Lung (tissue), 12 donors: Measurements from ENCODE around the gene ELN. TPM values are rescaled to one million over a fixed set of nuclear protein-coding genes. Genes with fewer than 3 reads are reported as not detected.

Experiments
- ATAC-seq: fragments of 200-7000 bp; cut with Tn5 transposase; one replicate; pipeline ENCODE4 v1.9.1; 2020; ENCODE audit warnings: moderate number of reproducible peaks; ENCODE audit not compliant: insufficient read depth, low FRiP score
- DNase-seq, 3 donors: peaks; one replicate each; pipeline ENCODE4 v3.0.0-alpha.2; 2013 to 2017
- H3K27ac ChIP-seq, 2 donors: one replicate each; pipeline ENCODE4 v1.5.1; 2013; ENCODE audit warnings: mild to moderate bottlenecking in 2 of 2, moderate library complexity in 2 of 2, control low read depth in 1 of 2, inconsistent platforms in 1 of 2, low read depth in 1 of 2, low read length in 1 of 2
- H3K27me3 ChIP-seq, 3 donors: one replicate each; pipeline ENCODE4 v1.5.1; 2013; ENCODE audit warnings: low read length in 2 of 3; ENCODE audit not compliant: control insufficient read depth in 3 of 3, insufficient read depth in 3 of 3
- H3K36me3 ChIP-seq, 4 donors: one replicate each; pipeline ENCODE4 v1.5.1; 2013; ENCODE audit warnings: low read length in 4 of 4, mild to moderate bottlenecking in 1 of 4, moderate library complexity in 1 of 4; ENCODE audit not compliant: control insufficient read depth in 4 of 4, insufficient read depth in 4 of 4
- H3K4me1 ChIP-seq, 5 donors: one replicate each; pipeline ENCODE4 v1.5.1; 2013; ENCODE audit warnings: low read length in 5 of 5, mild to moderate bottlenecking in 2 of 5, moderate library complexity in 1 of 5; ENCODE audit not compliant: control insufficient read depth in 5 of 5, insufficient read depth in 5 of 5
- H3K4me3 ChIP-seq: one replicate; pipeline ENCODE4 v1.5.1; 2013; ENCODE audit warnings: mild to moderate bottlenecking, control low read depth, moderate library complexity
- H3K9ac ChIP-seq, 2 donors: one replicate each; pipeline ENCODE4 v1.5.1; 2013; ENCODE audit warnings: low read length in 2 of 2, control low read depth in 1 of 2; ENCODE audit not compliant: insufficient read depth in 1 of 2
- H3K9me3 ChIP-seq, 4 donors: one replicate each; pipeline ENCODE4 v1.5.1; 2013; ENCODE audit warnings: low read length in 3 of 4, mild to moderate bottlenecking in 1 of 4, moderate library complexity in 1 of 4; ENCODE audit not compliant: control insufficient read depth in 4 of 4, insufficient read depth in 3 of 4
- CTCF ChIP-seq: IDR thresholded peaks from 2 replicates; pipeline ENCODE4 v1.5.1; 2012; ENCODE audit warnings: mild to moderate bottlenecking; ENCODE audit errors: control extremely low read depth, extremely low read depth
- WGBS, 2 donors: extraction: QIAGEN DNeasy Blood & Tissue Kit; methylation state at CpG; one replicate each; pipeline ENCODE4 v1.1.7; 2013; 5-methylcytosine and 5-hydroxymethylcytosine counted together
- polyA plus RNA-seq, 2 donors: library from polyadenylated mRNA; stranded (reverse); fragments of 200-250 nt; gene quantifications; one replicate each; pipeline ENCODE4 v1.2.1, GENCODE V29; 2013
- total RNA-seq, 2 donors: library from RNA; depleted of rRNA in 1 of 2; stranded (reverse); fragments of >200 nt in 1 of 2; gene quantifications; one replicate each; pipeline ENCODE4 v1.2.1, GENCODE V29; 2014 to 2021
- donor health status: control.
- donor health status: control.
- donor health status: Bipolar disorder and iron deficiency.
- donor health status: healthy.
- donor health status: DM: yes; HTN: yes; CAD: no.

The ELN gene
- total and polyA plus RNA-seq, 4 donors = 60.4 to 274 (median 125) TPM

DNA sequence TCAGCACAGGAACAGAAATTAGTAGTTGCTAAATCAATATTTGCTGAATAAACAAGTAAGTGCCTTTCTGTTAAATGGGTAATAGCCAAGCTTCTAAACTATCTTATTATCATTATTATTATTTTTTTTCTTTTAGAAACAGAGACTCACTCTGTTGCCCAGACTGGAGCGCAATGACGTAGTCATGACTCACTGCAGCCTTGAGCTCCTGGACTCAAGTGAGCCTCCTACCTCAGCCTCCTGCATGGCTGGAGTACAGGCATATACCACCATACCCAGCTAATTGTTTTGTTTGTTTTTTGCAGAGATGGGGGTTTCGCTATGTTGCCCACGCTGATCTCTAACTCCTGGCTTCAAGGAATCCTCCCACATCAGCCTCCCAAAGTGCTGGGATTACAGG, 12.3 kb upstream of the ELN start:
- H3K4me1 ChIP-seq = peaks cover 0 to 29% (median 0%) of the 10 kb centered on the region in 5 donors
- no peaks in the 10 kb centered on the region for H3K9me3 ChIP-seq
- H3K27me3 ChIP-seq = no peaks in the 10 kb centered on the region
- DNase-seq = no peak
- no peak overlapping the region for H3K4me3 ChIP-seq
- ATAC-seq = no peak
- WGBS, 2 donors = 94 to 98% methylated on average over 4 of the region's 4 CpGs
- no peak for TF ChIP-seq CTCF
- H3K36me3 ChIP-seq = no peaks in the 10 kb centered on the region
- H3K27ac ChIP-seq = no peak overlapping the region
- H3K9ac ChIP-seq = no peak overlapping the region

DNA sequence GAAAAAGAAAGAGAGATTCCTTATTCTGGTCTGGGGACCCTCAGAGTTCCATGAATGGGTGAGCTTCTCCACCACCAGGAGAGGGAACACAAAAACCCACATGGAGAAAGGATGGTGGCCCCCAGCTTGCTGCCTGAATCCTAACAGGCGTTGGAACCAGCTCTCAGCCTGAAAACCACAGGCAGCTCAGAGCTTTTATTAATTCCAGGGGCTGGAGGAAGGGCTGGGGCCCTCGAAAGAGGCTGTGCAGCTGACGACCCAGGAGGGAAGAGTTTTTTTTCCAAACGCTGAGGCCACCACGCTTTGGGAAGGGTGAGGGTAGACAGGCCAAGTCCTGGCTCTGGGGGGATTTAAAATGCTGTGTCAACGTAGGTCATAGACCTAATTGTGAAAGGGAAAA, 10.8 kb upstream of the ELN start:
- no peak for ATAC-seq
- TF ChIP-seq CTCF = no peak
- peaks cover 0 to 29% (median 4%) of the 10 kb centered on the region in 5 donors for H3K4me1 ChIP-seq
- H3K4me3 ChIP-seq = no peak overlapping the region
- H3K27me3 ChIP-seq = no peaks in the 10 kb centered on the region
- no peak overlapping the region for H3K27ac ChIP-seq
- H3K9me3 ChIP-seq = no peaks in the 10 kb centered on the region
- DNase-seq = peak in 1 of 3 donors; percentile 29
- WGBS, 2 donors = 31 to 51% methylated on average over 6 of the region's 6 CpGs
- no peak overlapping the region for H3K9ac ChIP-seq
- H3K36me3 ChIP-seq = no peaks in the 10 kb centered on the region

DNA sequence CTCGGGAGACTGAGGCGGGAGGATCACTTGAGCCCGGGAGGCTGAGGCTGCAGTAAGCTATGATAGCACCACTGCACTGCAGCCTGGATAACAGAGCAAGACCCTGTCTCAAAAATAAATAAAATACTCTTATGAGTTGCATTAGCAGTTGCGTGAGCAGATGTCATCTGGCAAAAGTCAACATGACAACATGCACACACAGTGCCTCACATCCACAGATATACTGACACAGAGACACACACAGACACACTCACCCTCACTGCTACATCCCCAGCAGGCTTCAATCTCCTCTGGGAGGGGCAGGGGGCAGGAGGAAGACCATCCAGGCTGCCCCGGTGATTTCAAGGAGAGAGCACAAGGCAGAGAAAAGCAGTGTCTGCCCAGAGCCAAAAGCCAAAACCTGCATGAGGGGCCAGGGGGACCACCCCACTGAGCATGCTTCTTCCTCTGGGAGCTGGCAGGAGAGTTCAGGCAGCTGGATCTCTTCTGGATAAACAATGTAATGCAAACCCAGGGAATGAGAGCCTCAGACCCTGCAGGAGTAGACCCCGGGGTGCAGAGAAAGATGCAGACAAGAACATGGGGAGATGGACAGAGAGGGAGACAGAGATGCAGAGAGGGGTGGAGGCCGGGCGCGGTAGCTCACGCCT, 9.6 kb upstream of the ELN start:
- ATAC-seq = no peak
- WGBS, 2 donors = 84 to 87% methylated on average over 10 of the region's 10 CpGs
- peaks cover 0 to 6% (median 0%) of the 10 kb centered on the region in 3 donors for H3K27me3 ChIP-seq
- no peak overlapping the region for H3K4me3 ChIP-seq
- H3K4me1 ChIP-seq = peaks cover 0 to 34% (median 4%) of the 10 kb centered on the region in 5 donors
- no peak overlapping the region for H3K27ac ChIP-seq
- H3K36me3 ChIP-seq = no peaks in the 10 kb centered on the region
- no peak for TF ChIP-seq CTCF
- no peaks in the 10 kb centered on the region for H3K9me3 ChIP-seq
- DNase-seq = peak; percentile 72 to 85 (median 82)
- no peak overlapping the region for H3K9ac ChIP-seq

DNA sequence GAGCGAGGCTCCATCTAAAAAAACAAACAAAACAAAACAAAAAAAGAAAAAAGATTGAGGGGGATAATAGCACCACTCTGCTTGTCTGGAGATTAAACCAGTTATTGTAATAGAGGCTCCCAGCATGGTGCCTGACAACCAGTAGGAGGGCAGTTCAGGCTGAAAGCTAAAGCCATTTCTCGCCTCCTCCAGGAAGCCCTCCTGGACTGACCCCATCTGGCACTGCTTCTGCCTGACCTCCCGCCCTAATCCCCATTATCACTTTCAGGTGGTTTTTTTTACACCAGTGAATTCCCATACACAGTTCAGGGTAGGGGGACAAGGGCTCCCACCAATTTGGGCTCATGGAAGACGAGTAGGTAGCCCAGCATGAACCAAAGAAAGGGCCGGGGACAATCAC, 8.8 kb upstream of the ELN start:
- H3K27me3 ChIP-seq = peaks cover 0 to 6% (median 0%) of the 10 kb centered on the region in 3 donors
- ATAC-seq (no peak), DNase-seq (no peak)
- H3K4me3 ChIP-seq = no peak overlapping the region
- no peak for TF ChIP-seq CTCF
- no peak overlapping the region for H3K9ac ChIP-seq
- peaks cover 0 to 29% (median 5%) of the 10 kb centered on the region in 5 donors for H3K4me1 ChIP-seq
- H3K9me3 ChIP-seq = no peaks in the 10 kb centered on the region
- no peaks in the 10 kb centered on the region for H3K36me3 ChIP-seq
- 89 to 91% methylated on average over 5 of the region's 5 CpGs for WGBS, 2 donors
- H3K27ac ChIP-seq = no peak overlapping the region
